Measurements from ENCODE around the gene BACH2. TPM values are rescaled to one million over a fixed set of nuclear protein-coding genes. Genes with fewer than 3 reads are reported as not detected.

BACH2 gene
- total RNA-seq, 4 donors from 2014 or later, result 9.3 to 34.5 (median 11.1) TPM

- TF ChIP-seq CTCF (IDR thresholded peaks at IDR 0.05), result no peak
- no peak for TF ChIP-seq POLR2A (IDR thresholded peaks at IDR 0.05)
- H3K4me3 ChIP-seq (ENCODE audit: low read depth, poor library complexity, severe bottlenecking), result no peak overlapping the region
- DNase-seq (ENCODE audit: low spot score in 2 of 2), result no peak
- intact Hi-C loops (cut with DNase I; ENCODE audit: low total_unique reads), result no loop called here
- WGBS, 2 donors, result 73 to 74% methylated on average over 2 of the region's 2 CpGs
These were observed 32.9 kb upstream of the BACH2 start for GRCh38 chr6:90329386-90330077.

- WGBS, 2 donors, result 87 to 88% methylated on average over 1 of the region's 1 CpG
- intact Hi-C loops (cut with DNase I; ENCODE audit: low total_unique reads), result no loop called here
- no peak overlapping the region for H3K4me3 ChIP-seq (ENCODE audit: low read depth, poor library complexity, severe bottlenecking)
- TF ChIP-seq POLR2A (IDR thresholded peaks at IDR 0.05) (no peak), CTCF (IDR thresholded peaks at IDR 0.05) (no peak)
- no peak for DNase-seq (ENCODE audit: low spot score in 2 of 2)
These were observed 31.4 kb upstream of the BACH2 start for GRCh38 chr6:90328004-90328403.

- intact Hi-C loops (cut with DNase I; ENCODE audit: low total_unique reads), result no loop called here
- 92 to 95% methylated on average over 3 of the region's 3 CpGs for WGBS, 2 donors
- no peak for DNase-seq (ENCODE audit: low spot score in 2 of 2)
- H3K4me3 ChIP-seq (ENCODE audit: low read depth, poor library complexity, severe bottlenecking), result no peak overlapping the region
- TF ChIP-seq CTCF (IDR thresholded peaks at IDR 0.05), result no peak
- no peak for TF ChIP-seq POLR2A (IDR thresholded peaks at IDR 0.05)
These were observed 29.9 kb upstream of the BACH2 start for GRCh38 chr6:90326404-90327057.

- no peak for DNase-seq (ENCODE audit: low spot score in 2 of 2)
- 87 to 88% methylated on average over 6 of the region's 6 CpGs for WGBS, 2 donors
- no peak overlapping the region for H3K4me3 ChIP-seq (ENCODE audit: low read depth, poor library complexity, severe bottlenecking)
- intact Hi-C loops (cut with DNase I; ENCODE audit: low total_unique reads), result no loop called here
- TF ChIP-seq CTCF (IDR thresholded peaks at IDR 0.05), result no peak
- no peak for TF ChIP-seq POLR2A (IDR thresholded peaks at IDR 0.05)
These were observed 27.1 kb upstream of the BACH2 start for GRCh38 chr6:90323706-90324105.

- intact Hi-C loops (cut with DNase I; ENCODE audit: low total_unique reads), result no loop called here
- 86 to 93% methylated on average over 3 of the region's 3 CpGs for WGBS, 2 donors
- no peak for DNase-seq (ENCODE audit: low spot score in 2 of 2)
- no peak overlapping the region for H3K4me3 ChIP-seq (ENCODE audit: low read depth, poor library complexity, severe bottlenecking)
- TF ChIP-seq POLR2A (IDR thresholded peaks at IDR 0.05) (no peak), CTCF (IDR thresholded peaks at IDR 0.05) (no peak)
These were observed 26.4 kb upstream of the BACH2 start for GRCh38 chr6:90322976-90323474.
